Measurements from ENCODE around the gene PLAC9. TPM values are rescaled to one million over a fixed set of nuclear protein-coding genes. Genes with fewer than 3 reads are reported as not detected.

Gene PLAC9
- total RNA-seq, 1 donor from 2014 or later: not detected

DNA sequence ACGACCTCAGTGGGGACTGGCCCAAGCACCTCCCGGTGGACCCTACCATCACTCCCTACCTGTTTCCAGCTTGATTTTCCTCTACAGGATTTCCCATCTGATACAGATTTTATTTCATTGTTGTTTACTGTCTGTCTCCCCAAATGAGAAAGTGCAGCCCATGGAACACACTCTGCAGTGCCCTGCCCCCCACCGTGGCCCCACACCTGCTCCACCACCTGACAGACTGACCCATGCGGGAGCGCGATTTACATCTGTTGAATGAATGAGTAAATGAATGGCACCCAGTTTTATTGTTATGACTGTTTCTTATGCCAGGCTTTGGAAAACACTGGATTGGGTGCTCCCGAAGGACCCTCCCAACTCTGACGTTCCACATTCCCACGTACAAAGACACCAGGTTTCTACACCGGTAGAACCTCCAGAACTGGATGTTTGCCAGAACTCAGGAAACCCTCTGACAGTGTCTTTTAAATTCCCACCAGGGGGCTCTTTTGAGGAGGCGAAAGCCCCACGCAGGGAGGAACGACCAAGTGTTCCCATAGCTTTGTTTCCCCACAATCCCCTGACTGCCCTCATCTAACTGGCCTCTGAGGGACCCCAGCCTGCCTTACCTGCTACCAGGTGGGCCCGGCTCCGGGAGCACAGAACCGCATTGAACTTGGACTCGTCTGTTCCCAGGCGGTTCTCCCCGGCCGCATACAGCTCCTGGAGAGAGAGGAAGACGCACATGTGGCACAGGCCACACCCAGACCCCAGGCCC is 29.0 kb downstream of the PLAC9 start:
- Histone ChIP-seq H3K4me2 (no peak overlapping the region), H3K27me3 (no peaks in the 10 kb centered on the region), H3K4me1 (peaks cover 13% of the 10 kb centered on the region), H3K27ac (no peak overlapping the region), H4K20me1 (ENCODE audit: low read depth) (peaks cover 7% of the 10 kb centered on the region), H3K4me3 (no peak overlapping the region), H3K79me2 (ENCODE audit: low read depth) (no peaks in the 10 kb centered on the region), H3K9me3 (ENCODE audit: low read depth) (no peaks in the 10 kb centered on the region), H3F3A (ENCODE audit: low read depth) (no peaks in the 10 kb centered on the region), H3K9ac (no peak overlapping the region), H3K36me3 (no peaks in the 10 kb centered on the region), H2AFZ (replicated peaks) (no peak overlapping the region)
- peaks cover 3% of the 10 kb centered on the region for H3K36me3 Mint-ChIP-seq
- TF ChIP-seq EZH2phosphoT487 (IDR thresholded peaks at IDR 0.05) (no peak), EZH2 (IDR thresholded peaks at IDR 0.05) (no peak), CTCF (IDR thresholded peaks at IDR 0.05) (peak; percentile 50)
- H3K9me3 Mint-ChIP-seq: no peaks in the 10 kb centered on the region
- peak; percentile 62 for DNase-seq (ENCODE audit: low spot score)
- no peak overlapping the region for H3K4me3 Mint-ChIP-seq
- peaks cover 42% of the 10 kb centered on the region for H3K4me1 Mint-ChIP-seq
- peaks cover 4% of the 10 kb centered on the region for H3K27me3 Mint-ChIP-seq (ENCODE audit: insufficient read depth, low read depth)
- H3K27ac Mint-ChIP-seq: peak overlapping the region; percentile 46

GRCh38 chr10:80163741-80164341 is 31.3 kb downstream of the PLAC9 start:
- peaks cover 7% of the 10 kb centered on the region for H4K20me1 ChIP-seq (ENCODE audit: low read depth)
- H3K27me3 ChIP-seq: no peaks in the 10 kb centered on the region
- Mint-ChIP-seq H3K4me1 (peaks cover 33% of the 10 kb centered on the region), H3K9me3 (no peaks in the 10 kb centered on the region), H3K4me3 (no peak overlapping the region), H3K27me3 (ENCODE audit: insufficient read depth, low read depth) (peaks cover 2% of the 10 kb centered on the region), H3K27ac (peak overlapping the region; percentile 14), H3K36me3 (peaks cover 3% of the 10 kb centered on the region)
- H3F3A ChIP-seq (ENCODE audit: low read depth): no peaks in the 10 kb centered on the region
- no peak overlapping the region for H3K9ac ChIP-seq
- TF ChIP-seq EZH2phosphoT487 (IDR thresholded peaks at IDR 0.05): no peak
- no peak for TF ChIP-seq EZH2 (IDR thresholded peaks at IDR 0.05)
- no peak for TF ChIP-seq CTCF (IDR thresholded peaks at IDR 0.05)
- H3K4me1 ChIP-seq: peaks cover 13% of the 10 kb centered on the region
- H3K79me2 ChIP-seq (ENCODE audit: low read depth): no peaks in the 10 kb centered on the region
- H3K9me3 ChIP-seq (ENCODE audit: low read depth): no peaks in the 10 kb centered on the region
- no peak overlapping the region for H3K4me3 ChIP-seq
- H3K36me3 ChIP-seq: no peaks in the 10 kb centered on the region
- H2AFZ ChIP-seq (replicated peaks): no peak overlapping the region
- H3K4me2 ChIP-seq: peak overlapping the region; percentile 14
- peak; percentile 75 for DNase-seq (ENCODE audit: low spot score)
- H3K27ac ChIP-seq: no peak overlapping the region

- no peak overlapping the region for H3K4me2 ChIP-seq
- Mint-ChIP-seq H3K27ac (peak overlapping the region; percentile 4), H3K36me3 (peaks cover 3% of the 10 kb centered on the region), H3K27me3 (ENCODE audit: insufficient read depth, low read depth) (peaks cover 2% of the 10 kb centered on the region), H3K4me1 (peaks cover 26% of the 10 kb centered on the region), H3K9me3 (no peaks in the 10 kb centered on the region), H3K4me3 (no peak overlapping the region)
- H3K4me1 ChIP-seq: peaks cover 13% of the 10 kb centered on the region
- H3K27ac ChIP-seq: no peak overlapping the region
- H3K79me2 ChIP-seq (ENCODE audit: low read depth): no peaks in the 10 kb centered on the region
- H3K36me3 ChIP-seq: no peaks in the 10 kb centered on the region
- H3F3A ChIP-seq (ENCODE audit: low read depth): no peaks in the 10 kb centered on the region
- H3K9me3 ChIP-seq (ENCODE audit: low read depth): no peaks in the 10 kb centered on the region
- peaks cover 7% of the 10 kb centered on the region for H4K20me1 ChIP-seq (ENCODE audit: low read depth)
- DNase-seq (ENCODE audit: low spot score): no peak
- H3K27me3 ChIP-seq: no peaks in the 10 kb centered on the region
- H3K9ac ChIP-seq: no peak overlapping the region
- H3K4me3 ChIP-seq: no peak overlapping the region
- TF ChIP-seq EZH2 (IDR thresholded peaks at IDR 0.05) (no peak), CTCF (IDR thresholded peaks at IDR 0.05) (no peak), EZH2phosphoT487 (IDR thresholded peaks at IDR 0.05) (no peak)
- H2AFZ ChIP-seq (replicated peaks): no peak overlapping the region
Observed at GRCh38 chr10:80164596-80164995, 32.1 kb downstream of the PLAC9 start.

All from neural progenitor cell (in vitro differentiated cells).